ENCODE results near the gene KIF16B.

DNA sequence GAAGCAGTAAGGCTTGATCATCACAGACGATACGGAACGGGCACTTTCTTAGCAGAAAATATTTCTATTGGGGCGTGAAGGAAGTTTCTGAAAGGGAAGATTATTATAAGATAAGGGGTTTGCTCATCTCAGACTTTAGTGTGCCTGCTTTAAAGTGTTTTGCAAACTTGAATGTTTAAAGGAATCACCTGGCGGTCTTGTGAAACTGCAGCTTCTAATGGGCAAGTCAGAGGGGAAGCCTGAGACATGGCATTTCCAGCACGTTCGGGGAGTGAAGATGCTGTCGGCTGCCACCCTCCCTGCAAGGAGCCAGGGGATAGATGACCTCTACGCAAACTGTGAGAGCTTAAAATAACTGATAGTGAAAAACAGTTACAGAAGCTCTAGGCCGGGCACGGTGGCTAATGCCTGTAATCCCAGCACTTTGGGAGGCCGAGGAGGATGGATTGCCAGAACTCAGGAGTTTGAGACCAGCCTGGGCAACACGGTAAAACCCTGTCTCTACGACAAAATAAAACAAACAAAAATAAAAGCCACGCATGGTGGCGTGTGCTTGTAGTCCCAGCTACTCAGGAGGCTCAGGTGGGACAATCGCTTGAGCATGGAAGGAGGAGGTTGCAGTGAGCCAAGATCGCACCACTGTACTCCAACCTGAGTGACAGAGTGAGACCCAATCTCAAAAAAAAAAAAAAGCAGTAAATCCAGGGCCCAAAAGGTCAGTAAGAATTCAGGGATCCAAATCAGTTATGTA lies 2.3 kb upstream of the KIF16B start:
- TF ChIP-seq, protein P1, sequence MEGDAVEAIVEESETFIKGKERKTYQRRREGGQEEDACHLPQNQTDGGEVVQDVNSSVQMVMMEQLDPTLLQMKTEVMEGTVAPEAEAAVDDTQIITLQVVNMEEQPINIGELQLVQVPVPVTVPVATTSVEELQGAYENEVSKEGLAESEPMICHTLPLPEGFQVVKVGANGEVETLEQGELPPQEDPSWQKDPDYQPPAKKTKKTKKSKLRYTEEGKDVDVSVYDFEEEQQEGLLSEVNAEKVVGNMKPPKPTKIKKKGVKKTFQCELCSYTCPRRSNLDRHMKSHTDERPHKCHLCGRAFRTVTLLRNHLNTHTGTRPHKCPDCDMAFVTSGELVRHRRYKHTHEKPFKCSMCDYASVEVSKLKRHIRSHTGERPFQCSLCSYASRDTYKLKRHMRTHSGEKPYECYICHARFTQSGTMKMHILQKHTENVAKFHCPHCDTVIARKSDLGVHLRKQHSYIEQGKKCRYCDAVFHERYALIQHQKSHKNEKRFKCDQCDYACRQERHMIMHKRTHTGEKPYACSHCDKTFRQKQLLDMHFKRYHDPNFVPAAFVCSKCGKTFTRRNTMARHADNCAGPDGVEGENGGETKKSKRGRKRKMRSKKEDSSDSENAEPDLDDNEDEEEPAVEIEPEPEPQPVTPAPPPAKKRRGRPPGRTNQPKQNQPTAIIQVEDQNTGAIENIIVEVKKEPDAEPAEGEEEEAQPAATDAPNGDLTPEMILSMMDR (IDR thresholded peaks at IDR 0.05): no peak
- TF ChIP-seq EP300 (IDR thresholded peaks at IDR 0.05) (no peak), POLR2A (IDR thresholded peaks at IDR 0.05) (no peak), POLR2AphosphoS5 (IDR thresholded peaks at IDR 0.05) (no peak)
